Osteocyte (in vitro differentiated cells): ENCODE data around the gene KRTAP24-1. TPM values are rescaled to one million over a fixed set of nuclear protein-coding genes. Genes with fewer than 3 reads are reported as not detected.

Experiments
- DNase-seq: peaks from one replicate; pipeline ENCODE4 v3.0.0; 2021; ENCODE audit warnings: mixed read lengths; ENCODE audit not compliant: unreplicated experiment; ENCODE audit errors: extremely low spot score
- H3K27ac Mint-ChIP-seq: one replicate; pipeline ENCODE4 v1.8.0; 2021; ENCODE audit warnings: mild to moderate bottlenecking, mixed read lengths; ENCODE audit not compliant: unreplicated experiment
- H3K27me3 Mint-ChIP-seq: one replicate; pipeline ENCODE4 v1.8.0; 2021; ENCODE audit warnings: mixed read lengths; ENCODE audit not compliant: unreplicated experiment
- H3K36me3 Mint-ChIP-seq: one replicate; pipeline ENCODE4 v1.8.0; 2021; ENCODE audit warnings: mixed read lengths; ENCODE audit not compliant: unreplicated experiment
- H3K4me1 Mint-ChIP-seq: one replicate; pipeline ENCODE4 v1.8.0; 2021; ENCODE audit warnings: mixed read lengths; ENCODE audit not compliant: unreplicated experiment
- H3K4me3 Mint-ChIP-seq: one replicate; pipeline ENCODE4 v1.8.0; 2021; ENCODE audit warnings: mild to moderate bottlenecking, moderate library complexity, mixed read lengths; ENCODE audit not compliant: unreplicated experiment
- H3K9me3 Mint-ChIP-seq: one replicate; pipeline ENCODE4 v1.8.0; 2021; ENCODE audit warnings: mixed read lengths; ENCODE audit not compliant: unreplicated experiment
- long read RNA-seq: library from polyadenylated mRNA; unstranded; transcript quantifications from one replicate; pipeline ENCODE4 v2.0.0, GENCODE V29; 2021
- total RNA-seq: library from RNA; stranded (reverse); gene quantifications from 2 replicates; pipeline ENCODE4 v1.2.1, GENCODE V29; 2021
- TF ChIP-seq, protein P1 (sequence below): fragments of 200-600 bp; sonication (generic); IDR thresholded peaks from 2 replicates; pipeline ENCODE4 v1.5.0; 2021; ENCODE audit warnings: antibody characterized with exemption, mild to moderate bottlenecking, moderate library complexity

Gene KRTAP24-1, protein sequence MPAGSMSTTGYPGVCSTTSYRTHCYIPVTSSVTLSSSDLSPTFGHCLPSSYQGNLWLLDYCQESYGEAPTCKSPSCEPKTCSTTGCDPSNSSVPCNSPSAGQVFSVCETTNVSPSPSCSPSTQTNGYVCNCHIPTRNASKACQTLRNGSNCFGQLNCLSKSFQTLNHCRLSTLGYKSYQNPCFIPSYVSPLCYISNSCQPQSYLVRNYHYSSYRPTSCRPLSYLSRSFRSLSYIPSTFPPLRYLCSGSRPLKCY
- total RNA-seq: not detected in 2 replicates
- long read RNA-seq: 0 reads

DNA sequence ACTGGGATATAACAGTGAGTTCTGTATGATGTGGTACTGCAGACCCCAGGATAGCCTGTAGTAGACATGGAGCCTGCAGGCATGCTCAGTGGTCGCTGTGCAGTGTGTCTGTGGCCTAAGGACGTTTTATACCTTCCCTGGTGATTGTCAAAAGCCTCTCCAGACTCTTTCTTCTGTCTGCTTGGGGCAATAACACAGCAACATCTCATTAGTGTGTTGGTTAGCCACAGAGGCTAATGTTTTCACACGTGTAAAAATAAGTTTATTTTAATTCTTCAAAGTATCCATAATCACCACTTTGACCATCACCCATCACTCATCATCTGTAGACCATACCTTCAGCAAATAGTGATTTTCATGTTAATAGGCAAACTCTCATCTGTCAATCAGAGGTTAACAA lies at the start of gene KRTAP24-1:
Gene KRTAP24-1 (minus strand): TSS at position 101 of the 400 bp plus-strand sequence. CDS start 18 bp downstream, at position 83.
- peaks cover 33% of the 10 kb centered on the region for H3K27me3 Mint-ChIP-seq
- H3K4me3 Mint-ChIP-seq: no peak within 1 kb of the TSS
- H3K4me1 Mint-ChIP-seq: no peaks in the 10 kb centered on the region
- no peak for DNase-seq
- no peak within 1 kb of the TSS for H3K27ac Mint-ChIP-seq
- H3K36me3 Mint-ChIP-seq: no peaks in the 10 kb centered on the region
- TF ChIP-seq, protein P1, sequence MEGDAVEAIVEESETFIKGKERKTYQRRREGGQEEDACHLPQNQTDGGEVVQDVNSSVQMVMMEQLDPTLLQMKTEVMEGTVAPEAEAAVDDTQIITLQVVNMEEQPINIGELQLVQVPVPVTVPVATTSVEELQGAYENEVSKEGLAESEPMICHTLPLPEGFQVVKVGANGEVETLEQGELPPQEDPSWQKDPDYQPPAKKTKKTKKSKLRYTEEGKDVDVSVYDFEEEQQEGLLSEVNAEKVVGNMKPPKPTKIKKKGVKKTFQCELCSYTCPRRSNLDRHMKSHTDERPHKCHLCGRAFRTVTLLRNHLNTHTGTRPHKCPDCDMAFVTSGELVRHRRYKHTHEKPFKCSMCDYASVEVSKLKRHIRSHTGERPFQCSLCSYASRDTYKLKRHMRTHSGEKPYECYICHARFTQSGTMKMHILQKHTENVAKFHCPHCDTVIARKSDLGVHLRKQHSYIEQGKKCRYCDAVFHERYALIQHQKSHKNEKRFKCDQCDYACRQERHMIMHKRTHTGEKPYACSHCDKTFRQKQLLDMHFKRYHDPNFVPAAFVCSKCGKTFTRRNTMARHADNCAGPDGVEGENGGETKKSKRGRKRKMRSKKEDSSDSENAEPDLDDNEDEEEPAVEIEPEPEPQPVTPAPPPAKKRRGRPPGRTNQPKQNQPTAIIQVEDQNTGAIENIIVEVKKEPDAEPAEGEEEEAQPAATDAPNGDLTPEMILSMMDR: no peak
- no peaks in the 10 kb centered on the region for H3K9me3 Mint-ChIP-seq

DNA sequence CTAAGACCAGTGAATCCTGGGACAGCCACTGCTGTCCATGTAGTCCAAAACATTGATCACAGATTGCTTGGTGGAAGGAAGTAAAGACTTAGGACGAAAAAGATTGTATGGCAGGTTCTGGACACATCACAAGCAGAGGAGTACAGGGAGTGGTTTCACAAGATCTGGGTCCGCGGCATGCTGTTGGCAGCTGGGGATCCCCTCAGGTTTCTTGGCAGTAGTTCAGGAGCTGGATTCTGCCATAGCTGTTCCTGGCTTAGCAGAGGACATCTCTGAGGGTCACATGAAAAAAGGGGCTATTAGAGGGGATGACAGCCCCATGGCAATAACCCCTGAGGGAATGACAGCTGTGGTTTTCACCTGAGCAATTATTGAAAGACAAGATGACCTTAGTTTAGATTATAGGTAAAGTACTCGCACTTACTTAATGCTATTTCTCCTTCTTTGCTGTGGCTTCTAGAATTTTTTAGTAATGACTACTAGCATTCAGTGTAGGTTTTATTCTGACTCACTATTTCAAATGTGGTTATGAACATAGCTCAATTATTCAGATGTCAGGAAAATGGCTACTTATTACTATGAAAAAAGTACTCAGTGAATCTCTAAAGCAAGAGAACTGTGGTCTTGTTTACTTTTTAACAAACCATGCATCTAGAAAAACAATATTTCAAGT lies 46.6 kb upstream of the KRTAP24-1 start:
- Mint-ChIP-seq H3K9me3 (peaks cover 17% of the 10 kb centered on the region), H3K4me1 (peaks cover 30% of the 10 kb centered on the region), H3K36me3 (peaks cover 3% of the 10 kb centered on the region), H3K27me3 (peaks cover 7% of the 10 kb centered on the region), H3K4me3 (no peak overlapping the region), H3K27ac (no peak overlapping the region)
- DNase-seq: no peak
- TF ChIP-seq, protein P1: no peak

DNA sequence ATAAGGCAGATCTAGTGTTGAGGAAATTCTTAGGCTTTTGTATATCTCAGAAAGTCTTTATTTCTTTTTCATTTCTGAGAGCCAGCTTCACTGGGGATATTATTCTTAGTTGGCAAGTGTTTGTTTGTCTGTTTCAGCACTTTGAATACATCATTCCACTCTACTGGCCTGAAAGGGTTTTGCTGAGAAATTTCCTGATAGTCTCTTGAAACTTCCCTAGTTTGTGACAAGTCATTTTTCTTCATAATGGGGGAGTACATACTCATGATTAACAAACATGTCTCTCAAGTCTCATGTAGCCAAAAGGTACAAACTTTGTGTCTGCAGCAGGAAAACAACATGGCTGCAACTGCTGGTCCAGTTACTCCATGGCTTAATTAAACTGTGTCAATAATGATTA lies 43.6 kb upstream of the KRTAP24-1 start:
- Mint-ChIP-seq H3K27ac (no peak overlapping the region), H3K9me3 (peaks cover 17% of the 10 kb centered on the region), H3K27me3 (peaks cover 7% of the 10 kb centered on the region), H3K4me1 (peaks cover 14% of the 10 kb centered on the region), H3K4me3 (no peak overlapping the region), H3K36me3 (peaks cover 3% of the 10 kb centered on the region)
- no peak for DNase-seq
- TF ChIP-seq, protein P1: no peak

DNA sequence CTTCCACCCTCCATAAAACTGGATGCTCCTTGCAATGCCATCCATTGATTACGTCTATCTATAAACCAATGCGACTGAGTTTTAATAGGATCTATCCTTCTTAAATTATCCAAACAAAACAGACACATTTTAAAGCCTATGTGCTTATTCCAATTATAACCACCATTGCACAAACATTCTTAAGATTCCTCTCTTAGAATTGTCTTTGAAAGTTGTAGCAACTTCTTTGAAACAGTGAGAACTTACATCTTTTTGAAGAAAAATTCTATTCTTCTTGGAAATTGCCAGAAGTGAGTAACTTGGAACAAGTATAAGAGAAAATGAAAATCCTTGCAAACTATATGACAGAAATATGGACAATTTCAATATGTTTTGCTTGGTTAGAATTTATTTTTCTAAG lies 37.5 kb upstream of the KRTAP24-1 start, which contains the start of gene KRTAP26-1:
Gene KRTAP26-1 (minus strand): TSS at position 101 of the 400 bp plus-strand sequence. CDS start 280 bp downstream, outside the sequence.
- peaks cover 7% of the 10 kb centered on the region for H3K9me3 Mint-ChIP-seq
- H3K36me3 Mint-ChIP-seq: peaks cover 2% of the 10 kb centered on the region
- TF ChIP-seq, protein P1: no peak
- H3K4me3 Mint-ChIP-seq: no peak within 1 kb of the TSS
- H3K27me3 Mint-ChIP-seq: peaks cover 10% of the 10 kb centered on the region
- DNase-seq: no peak
- peak within 1 kb of the TSS; percentile 70 for H3K27ac Mint-ChIP-seq
- peaks cover 29% of the 10 kb centered on the region for H3K4me1 Mint-ChIP-seq

DNA sequence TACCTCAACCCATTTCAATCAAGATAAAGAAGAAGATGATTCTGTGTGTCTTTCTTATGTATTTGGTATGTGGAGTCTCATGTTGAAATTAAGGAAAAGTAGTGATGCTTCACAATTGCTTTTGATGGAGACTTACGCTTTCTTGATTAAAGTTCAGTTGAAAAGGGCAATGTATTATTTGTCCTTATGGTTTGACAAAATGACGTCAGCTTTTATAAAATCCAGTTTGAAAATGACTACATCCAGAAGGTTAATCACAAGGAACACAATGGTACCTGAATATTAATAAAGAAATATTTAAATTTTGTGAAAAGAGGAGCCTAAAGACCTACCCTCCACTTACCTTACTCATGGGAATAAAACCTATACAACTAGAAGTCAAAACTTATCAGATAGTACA lies 33.0 kb upstream of the KRTAP24-1 start:
- H3K4me3 Mint-ChIP-seq: no peak overlapping the region
- peaks cover 16% of the 10 kb centered on the region for H3K4me1 Mint-ChIP-seq
- no peak for DNase-seq
- TF ChIP-seq, protein P1: no peak
- H3K9me3 Mint-ChIP-seq: no peaks in the 10 kb centered on the region
- H3K27me3 Mint-ChIP-seq: peaks cover 13% of the 10 kb centered on the region
- no peak overlapping the region for H3K27ac Mint-ChIP-seq
- H3K36me3 Mint-ChIP-seq: no peaks in the 10 kb centered on the region
